Measurements from ENCODE around the gene KLHL30. TPM values are rescaled to one million over a fixed set of nuclear protein-coding genes. Genes with fewer than 3 reads are reported as not detected.

The KLHL30 gene
- total RNA-seq, 1 donor, result 0.09 TPM

DNA sequence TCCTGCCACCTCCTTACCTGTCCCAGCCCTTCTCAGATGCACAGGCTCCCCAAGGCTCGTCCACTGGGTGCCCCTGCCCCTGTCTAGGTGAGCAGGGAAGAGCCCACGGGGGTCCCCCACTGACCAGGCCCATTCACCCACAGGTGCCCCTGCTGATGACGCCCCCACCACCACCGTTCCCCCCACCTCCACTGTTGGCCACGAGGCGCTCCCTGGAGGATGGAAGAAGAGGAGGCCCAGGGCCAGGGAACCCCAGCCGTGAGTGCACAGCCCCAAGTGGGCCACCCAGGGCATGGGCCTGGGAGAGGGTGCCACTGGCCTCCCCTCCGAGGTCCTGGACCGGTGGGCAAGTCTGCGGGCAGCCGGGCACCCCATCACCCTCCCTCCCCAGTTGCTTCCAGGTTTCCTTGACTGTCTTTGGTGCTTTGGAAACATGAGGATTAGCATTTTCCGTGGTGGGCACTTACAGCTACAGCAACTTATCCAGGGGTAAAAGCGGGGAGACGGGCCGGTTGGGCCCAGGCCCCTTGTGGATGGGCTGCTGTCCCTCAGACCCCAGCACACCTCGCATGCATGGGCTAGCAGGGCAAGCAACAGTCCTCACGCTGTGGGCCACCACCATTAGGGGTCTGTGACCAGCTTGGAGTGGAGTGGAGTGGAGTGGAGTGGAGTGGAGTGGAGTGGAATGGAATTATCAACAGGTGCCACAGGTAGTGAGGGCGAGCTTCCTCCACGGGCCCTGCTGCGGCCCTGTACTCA, 13.2 kb upstream of the KLHL30 start:
- DNase-seq (ENCODE audit: low read depth), result no peak
- TF ChIP-seq, protein P1, sequence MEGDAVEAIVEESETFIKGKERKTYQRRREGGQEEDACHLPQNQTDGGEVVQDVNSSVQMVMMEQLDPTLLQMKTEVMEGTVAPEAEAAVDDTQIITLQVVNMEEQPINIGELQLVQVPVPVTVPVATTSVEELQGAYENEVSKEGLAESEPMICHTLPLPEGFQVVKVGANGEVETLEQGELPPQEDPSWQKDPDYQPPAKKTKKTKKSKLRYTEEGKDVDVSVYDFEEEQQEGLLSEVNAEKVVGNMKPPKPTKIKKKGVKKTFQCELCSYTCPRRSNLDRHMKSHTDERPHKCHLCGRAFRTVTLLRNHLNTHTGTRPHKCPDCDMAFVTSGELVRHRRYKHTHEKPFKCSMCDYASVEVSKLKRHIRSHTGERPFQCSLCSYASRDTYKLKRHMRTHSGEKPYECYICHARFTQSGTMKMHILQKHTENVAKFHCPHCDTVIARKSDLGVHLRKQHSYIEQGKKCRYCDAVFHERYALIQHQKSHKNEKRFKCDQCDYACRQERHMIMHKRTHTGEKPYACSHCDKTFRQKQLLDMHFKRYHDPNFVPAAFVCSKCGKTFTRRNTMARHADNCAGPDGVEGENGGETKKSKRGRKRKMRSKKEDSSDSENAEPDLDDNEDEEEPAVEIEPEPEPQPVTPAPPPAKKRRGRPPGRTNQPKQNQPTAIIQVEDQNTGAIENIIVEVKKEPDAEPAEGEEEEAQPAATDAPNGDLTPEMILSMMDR (IDR thresholded peaks at IDR 0.05; ENCODE audit: insufficient read depth, low read length), result no peak
- no peak overlapping the region for H3K4me3 ChIP-seq (ENCODE audit: low read depth, low read length)

DNA sequence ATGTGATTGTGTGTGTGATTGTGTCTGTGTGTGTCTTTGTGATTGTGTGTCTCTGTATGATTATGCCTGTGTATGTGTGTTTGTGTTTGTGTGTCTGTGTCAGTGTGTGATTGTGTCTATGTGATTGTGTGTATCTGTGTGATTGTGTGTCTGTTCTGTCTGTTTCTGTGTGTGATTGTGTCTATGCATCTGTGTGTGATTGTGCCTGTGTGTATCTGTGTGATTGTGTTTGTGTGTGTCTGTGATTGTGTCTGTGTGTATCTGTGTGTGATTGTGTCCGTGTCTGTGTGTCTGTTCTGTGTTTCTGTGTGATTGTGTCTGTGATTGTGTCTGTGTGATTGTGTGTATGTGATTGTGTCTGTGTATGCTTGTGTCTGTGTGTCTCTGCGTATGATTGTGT, 12.1 kb upstream of the KLHL30 start:
- no peak overlapping the region for H3K4me3 ChIP-seq (ENCODE audit: low read depth, low read length)
- no peak for DNase-seq (ENCODE audit: low read depth)
- TF ChIP-seq, protein P1 (IDR thresholded peaks at IDR 0.05; ENCODE audit: insufficient read depth, low read length), result no peak

DNA sequence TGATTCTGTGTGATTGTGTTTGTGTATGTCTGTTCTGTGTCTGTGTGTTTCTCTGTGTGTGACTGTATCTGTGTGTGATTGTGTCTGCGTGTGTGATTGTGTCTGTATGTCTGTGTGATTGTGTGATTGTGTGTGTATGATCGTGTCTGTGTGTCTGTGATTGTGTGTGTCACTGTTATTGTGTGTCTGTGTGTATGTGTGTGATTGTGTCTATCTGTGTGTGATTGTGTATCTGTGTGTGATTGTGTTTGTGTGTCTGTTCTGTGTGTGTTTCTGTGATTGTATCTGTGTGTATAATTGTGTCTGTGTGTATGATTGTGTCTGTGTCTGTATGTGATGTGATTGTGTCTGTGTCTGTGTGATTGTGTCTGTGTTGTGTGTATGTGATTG, 11.7 kb upstream of the KLHL30 start:
- H3K4me3 ChIP-seq (ENCODE audit: low read depth, low read length), result no peak overlapping the region
- DNase-seq (ENCODE audit: low read depth), result no peak
- TF ChIP-seq, protein P1 (IDR thresholded peaks at IDR 0.05; ENCODE audit: insufficient read depth, low read length), result no peak

DNA sequence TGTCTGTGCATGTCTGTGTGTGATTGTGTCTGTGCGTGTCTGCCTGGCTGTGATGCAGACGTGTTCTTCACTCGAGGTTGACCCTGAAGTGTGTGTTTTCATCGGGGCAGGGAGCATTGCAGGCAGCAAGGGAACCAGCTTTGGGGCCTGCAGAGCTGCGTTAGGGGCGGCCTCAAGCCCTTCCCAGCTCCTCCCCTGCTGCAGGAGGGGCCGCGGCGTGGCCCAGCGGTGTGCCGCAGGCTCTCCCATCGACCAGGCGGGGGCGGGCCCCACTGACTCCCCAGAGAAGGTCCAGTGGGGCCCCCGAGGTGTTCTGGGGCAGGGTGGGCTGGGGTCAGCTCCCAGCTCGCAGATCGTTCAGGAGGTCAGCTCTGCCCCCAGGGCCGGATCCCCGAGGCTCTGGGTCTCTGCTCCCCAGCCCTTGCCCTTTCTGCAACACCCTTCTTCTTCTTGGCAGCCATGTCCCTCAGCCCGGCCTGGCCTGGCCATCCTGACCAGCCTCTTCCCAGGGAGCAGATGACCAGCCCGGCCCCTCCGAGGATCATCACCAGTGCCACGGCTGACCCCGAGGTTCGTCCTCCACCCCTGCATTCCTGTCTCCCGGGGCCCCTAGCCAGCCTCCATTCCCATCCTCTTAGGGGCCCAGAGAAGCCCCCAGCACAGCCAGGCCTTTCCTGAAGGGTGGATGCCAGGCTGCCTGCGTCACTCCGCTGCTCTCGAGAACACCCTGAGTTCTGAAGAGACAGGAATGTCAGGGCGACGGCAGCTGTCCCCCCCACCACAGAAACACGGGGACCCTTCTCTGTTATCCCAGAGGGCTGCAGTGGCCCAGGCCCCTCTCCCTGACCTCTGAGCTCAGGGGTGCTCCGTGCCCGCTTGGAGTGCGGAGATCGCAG, 11.1 kb upstream of the KLHL30 start:
- H3K4me3 ChIP-seq (ENCODE audit: low read depth, low read length), result peak overlapping the region; percentile 44
- TF ChIP-seq, protein P1 (IDR thresholded peaks at IDR 0.05; ENCODE audit: insufficient read depth, low read length), result peak; percentile 17
- peak; percentile 64 for DNase-seq (ENCODE audit: low read depth)

DNA sequence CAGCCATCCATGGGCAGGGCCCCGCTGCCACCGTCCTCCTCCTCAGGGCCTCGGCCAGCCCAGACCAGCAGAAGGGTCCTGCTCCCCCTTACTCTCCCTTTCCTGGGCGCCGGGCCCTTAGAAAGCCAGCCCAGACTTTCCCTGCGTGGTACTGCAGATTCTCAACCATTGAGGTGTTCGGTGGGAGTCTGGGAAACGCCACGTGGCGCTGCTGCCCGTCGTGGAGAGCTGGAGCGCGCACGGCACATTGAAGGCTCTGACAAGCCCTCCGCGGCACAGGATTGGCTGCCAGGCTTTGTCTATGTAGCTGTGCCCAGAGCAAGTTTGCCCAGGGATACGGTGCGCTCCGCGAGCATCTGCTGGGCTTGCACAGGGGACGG, 10.4 kb upstream of the KLHL30 start:
- DNase-seq (ENCODE audit: low read depth), result no peak
- TF ChIP-seq, protein P1 (IDR thresholded peaks at IDR 0.05; ENCODE audit: insufficient read depth, low read length), result no peak
- peak overlapping the region; percentile 17 for H3K4me3 ChIP-seq (ENCODE audit: low read depth, low read length)

DNA sequence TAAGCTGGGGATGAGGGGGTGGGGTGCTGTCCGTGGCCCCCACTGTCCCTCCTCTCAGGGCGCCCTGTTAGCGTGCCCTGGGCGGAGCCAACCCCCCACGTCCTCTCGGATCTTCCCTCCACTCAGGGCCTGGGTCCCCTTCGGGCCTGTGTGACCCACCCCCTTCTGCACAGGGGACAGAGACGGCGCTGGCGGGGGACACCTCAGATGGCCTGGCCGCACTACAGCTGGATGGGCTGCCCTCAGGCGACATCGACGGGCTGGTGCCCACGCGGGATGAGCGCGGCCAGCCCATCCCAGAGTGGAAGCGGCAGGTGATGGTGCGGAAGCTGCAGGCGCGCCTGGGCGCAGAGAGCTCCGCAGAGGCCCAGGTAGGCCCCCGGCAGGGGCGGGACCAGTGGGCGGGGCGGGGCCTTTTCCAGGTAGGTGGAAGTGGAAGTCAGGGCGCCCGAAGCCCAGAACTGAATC, 9.9 kb upstream of the KLHL30 start:
- no peak for DNase-seq (ENCODE audit: low read depth)
- no peak overlapping the region for H3K4me3 ChIP-seq (ENCODE audit: low read depth, low read length)

More for the DNA sequence above, 9.9 kb upstream of the KLHL30 start:
- TF ChIP-seq, protein P1 (IDR thresholded peaks at IDR 0.05; ENCODE audit: insufficient read depth, low read length), result no peak

All from fibroblast of the aortic adventitia (primary cell).